ENCODE results near the gene ADRA2B.

ADRA2B gene

GRCh38 chr2:96156011-96156820 lies 39.8 kb upstream of the ADRA2B start:
- H3F3A ChIP-seq (ENCODE audit: low read depth), result no peaks in the 10 kb centered on the region
- H3K4me2 ChIP-seq (ENCODE audit: low read depth, low read length, poor library complexity, severe bottlenecking), result no peak overlapping the region
- TF ChIP-seq EZH2phosphoT487 (IDR thresholded peaks at IDR 0.05; ENCODE audit: borderline replicate concordance), result no peak
- TF ChIP-seq CTCF (conservative IDR thresholded peaks at IDR 0.05; ENCODE audit: low read length), result no peak; the same call in 1 of the 2 replicates
- no peaks in the 10 kb centered on the region for H4K20me1 ChIP-seq (ENCODE audit: insufficient read depth, low read length, poor library complexity, severe bottlenecking)
- no peaks in the 10 kb centered on the region for H3K9me3 ChIP-seq (ENCODE audit: insufficient read depth, low read depth, low read length)
- H3K27me3 ChIP-seq (ENCODE audit: insufficient read depth, low read length, poor library complexity, severe bottlenecking), result no peaks in the 10 kb centered on the region
- no peak overlapping the region for H2AFZ ChIP-seq (ENCODE audit: low read length)
- no peaks in the 10 kb centered on the region for H3K79me2 ChIP-seq (ENCODE audit: insufficient read depth, low read length)
- no peak overlapping the region for H3K9ac ChIP-seq (ENCODE audit: low read depth, low read length, poor library complexity, severe bottlenecking)
- H3K36me3 ChIP-seq (ENCODE audit: insufficient read depth, low read length), result no peaks in the 10 kb centered on the region
- H3K9me2 ChIP-seq (replicated peaks; ENCODE audit: low read depth, low read length), result no peaks in the 10 kb centered on the region
- no peak overlapping the region for H3K4me3 ChIP-seq (ENCODE audit: low read length, poor library complexity, severe bottlenecking)
- H3K4me1 ChIP-seq (ENCODE audit: insufficient read depth, low read length, poor library complexity, severe bottlenecking), result peaks cover 21% of the 10 kb centered on the region

GRCh38 chr2:96154506-96155380 lies 38.4 kb upstream of the ADRA2B start:
- Histone ChIP-seq H3K27me3 (ENCODE audit: insufficient read depth, low read length, poor library complexity, severe bottlenecking) (no peaks in the 10 kb centered on the region), H3K4me2 (ENCODE audit: low read depth, low read length, poor library complexity, severe bottlenecking) (no peak overlapping the region), H3F3A (ENCODE audit: low read depth) (no peaks in the 10 kb centered on the region), H3K4me3 (ENCODE audit: low read length, poor library complexity, severe bottlenecking) (no peak overlapping the region), H4K20me1 (ENCODE audit: insufficient read depth, low read length, poor library complexity, severe bottlenecking) (no peaks in the 10 kb centered on the region), H2AFZ (ENCODE audit: low read length) (no peak overlapping the region), H3K9ac (ENCODE audit: low read depth, low read length, poor library complexity, severe bottlenecking) (no peak overlapping the region), H3K9me2 (replicated peaks; ENCODE audit: low read depth, low read length) (no peaks in the 10 kb centered on the region), H3K9me3 (ENCODE audit: insufficient read depth, low read depth, low read length) (no peaks in the 10 kb centered on the region), H3K79me2 (ENCODE audit: insufficient read depth, low read length) (no peaks in the 10 kb centered on the region), H3K36me3 (ENCODE audit: insufficient read depth, low read length) (no peaks in the 10 kb centered on the region), H3K4me1 (ENCODE audit: insufficient read depth, low read length, poor library complexity, severe bottlenecking) (peaks cover 25% of the 10 kb centered on the region)
- TF ChIP-seq EZH2phosphoT487 (IDR thresholded peaks at IDR 0.05; ENCODE audit: borderline replicate concordance) (no peak), CTCF (conservative IDR thresholded peaks at IDR 0.05; ENCODE audit: low read length) (no peak)

- Histone ChIP-seq H3K9me3 (ENCODE audit: insufficient read depth, low read depth, low read length) (no peaks in the 10 kb centered on the region), H4K20me1 (ENCODE audit: insufficient read depth, low read length, poor library complexity, severe bottlenecking) (no peaks in the 10 kb centered on the region), H3K27me3 (ENCODE audit: insufficient read depth, low read length, poor library complexity, severe bottlenecking) (no peaks in the 10 kb centered on the region), H3F3A (ENCODE audit: low read depth) (no peaks in the 10 kb centered on the region), H3K9ac (ENCODE audit: low read depth, low read length, poor library complexity, severe bottlenecking) (no peak overlapping the region), H3K4me2 (ENCODE audit: low read depth, low read length, poor library complexity, severe bottlenecking) (no peak overlapping the region), H3K4me1 (ENCODE audit: insufficient read depth, low read length, poor library complexity, severe bottlenecking) (peaks cover 27% of the 10 kb centered on the region), H3K4me3 (ENCODE audit: low read length, poor library complexity, severe bottlenecking) (no peak overlapping the region), H3K36me3 (ENCODE audit: insufficient read depth, low read length) (no peaks in the 10 kb centered on the region), H3K9me2 (replicated peaks; ENCODE audit: low read depth, low read length) (no peaks in the 10 kb centered on the region), H3K79me2 (ENCODE audit: insufficient read depth, low read length) (no peaks in the 10 kb centered on the region), H2AFZ (ENCODE audit: low read length) (no peak overlapping the region)
- TF ChIP-seq CTCF (conservative IDR thresholded peaks at IDR 0.05; ENCODE audit: low read length) (peak; percentile 39), EZH2phosphoT487 (IDR thresholded peaks at IDR 0.05; ENCODE audit: borderline replicate concordance) (no peak)
Measured at GRCh38 chr2:96153991-96154431, 37.6 kb upstream of the ADRA2B start.
